Epithelial cell of esophagus (primary cell): Measurements from ENCODE around the gene TNIK.

Experiments
- DNase-seq: peaks from one replicate; pipeline ENCODE4 v3.0.0; 2010; ENCODE audit warnings: low read depth
- H3K4me3 ChIP-seq: 2 replicates; pipeline ENCODE4 v1.5.1; 2011; ENCODE audit warnings: mild to moderate bottlenecking, low read length, control low read depth
- CTCF ChIP-seq: IDR thresholded peaks from 2 replicates; pipeline ENCODE4 v1.5.1; 2011; ENCODE audit warnings: low read depth, mild to moderate bottlenecking, low read length, control low read depth, inconsistent platforms; ENCODE audit not compliant: insufficient read depth; ENCODE audit errors: missing control alignments

Gene TNIK

GRCh38 chr3:171172070-171172469, 288.1 kb downstream of the TNIK start:
- peak; percentile 24 for TF ChIP-seq CTCF
- DNase-seq: no peak
- no peak overlapping the region for H3K4me3 ChIP-seq

GRCh38 chr3:171169866-171170265, 290.3 kb downstream of the TNIK start:
- DNase-seq: no peak
- TF ChIP-seq CTCF: no peak
- no peak overlapping the region for H3K4me3 ChIP-seq

GRCh38 chr3:171169443-171169842, 290.8 kb downstream of the TNIK start:
- TF ChIP-seq CTCF: no peak
- no peak for DNase-seq

GRCh38 chr3:171168551-171168950, 291.7 kb downstream of the TNIK start:
- no peak overlapping the region for H3K4me3 ChIP-seq
- TF ChIP-seq CTCF: no peak
- DNase-seq: no peak

More at GRCh38 chr3:171169443-171169842, 290.8 kb downstream of the TNIK start:
- no peak overlapping the region for H3K4me3 ChIP-seq

- TF ChIP-seq CTCF: peak; percentile 48
- no peak overlapping the region for H3K4me3 ChIP-seq
- peak; percentile 46 for DNase-seq
These were observed 292.1 kb downstream of the TNIK start for GRCh38 chr3:171168086-171168485.

- TF ChIP-seq CTCF: no peak
- no peak for DNase-seq
- H3K4me3 ChIP-seq: no peak overlapping the region
These were observed 294.2 kb downstream of the TNIK start for GRCh38 chr3:171165983-171166382.

- no peak for DNase-seq
- no peak overlapping the region for H3K4me3 ChIP-seq
- TF ChIP-seq CTCF: no peak
These were observed 294.7 kb downstream of the TNIK start for GRCh38 chr3:171165499-171165921.
